Right lobe of liver (tissue), 4 donors: Measurements from ENCODE around the gene ALPI.

Source experiments
- POLR2A ChIP-seq: fragments of 450-650 bp; IDR thresholded peaks from one replicate; pipeline ENCODE4 v1.6.1; 2017; ENCODE audit warnings: antibody characterized with exemption, mild to moderate bottlenecking
- TF ChIP-seq, protein P1 (sequence below), 4 donors: fragments of 200-600 bp in 3 of 4; fragments of 450-650 bp in 1 of 4; IDR thresholded peaks; one replicate each; pipeline versions ENCODE4 v1.5.1 to v1.8.0; 2016 to 2022; ENCODE audit warnings: antibody characterized with exemption in 4 of 4, mild to moderate bottlenecking in 2 of 4
- donor health status: DM: no; HTN: no; CAD: no.
- donor health status: DM: no; HTN: no; CAD: no.
- donor health status: DM: no; HTN: yes; CAD: no.

DNA sequence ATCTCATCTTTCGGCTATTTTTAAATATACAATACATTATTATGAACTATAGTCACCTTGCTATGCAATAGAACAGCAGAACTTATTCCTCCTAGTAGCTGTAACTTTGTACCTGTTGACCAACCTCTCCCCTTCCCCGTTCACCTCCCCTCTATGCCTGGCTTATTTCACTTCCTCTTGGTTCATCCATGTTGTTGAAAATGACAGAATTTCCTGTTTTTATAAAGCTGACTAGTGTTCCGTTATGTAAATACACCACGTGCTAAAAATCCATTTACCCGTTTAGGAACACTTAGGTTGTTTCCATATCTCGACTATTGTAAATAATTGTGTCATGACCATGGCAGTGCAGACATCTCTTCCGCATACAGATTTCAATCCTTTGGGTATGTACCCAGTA is 10.3 kb downstream of the ALPI start:
- no peak for TF ChIP-seq POLR2A
- TF ChIP-seq, protein P1, sequence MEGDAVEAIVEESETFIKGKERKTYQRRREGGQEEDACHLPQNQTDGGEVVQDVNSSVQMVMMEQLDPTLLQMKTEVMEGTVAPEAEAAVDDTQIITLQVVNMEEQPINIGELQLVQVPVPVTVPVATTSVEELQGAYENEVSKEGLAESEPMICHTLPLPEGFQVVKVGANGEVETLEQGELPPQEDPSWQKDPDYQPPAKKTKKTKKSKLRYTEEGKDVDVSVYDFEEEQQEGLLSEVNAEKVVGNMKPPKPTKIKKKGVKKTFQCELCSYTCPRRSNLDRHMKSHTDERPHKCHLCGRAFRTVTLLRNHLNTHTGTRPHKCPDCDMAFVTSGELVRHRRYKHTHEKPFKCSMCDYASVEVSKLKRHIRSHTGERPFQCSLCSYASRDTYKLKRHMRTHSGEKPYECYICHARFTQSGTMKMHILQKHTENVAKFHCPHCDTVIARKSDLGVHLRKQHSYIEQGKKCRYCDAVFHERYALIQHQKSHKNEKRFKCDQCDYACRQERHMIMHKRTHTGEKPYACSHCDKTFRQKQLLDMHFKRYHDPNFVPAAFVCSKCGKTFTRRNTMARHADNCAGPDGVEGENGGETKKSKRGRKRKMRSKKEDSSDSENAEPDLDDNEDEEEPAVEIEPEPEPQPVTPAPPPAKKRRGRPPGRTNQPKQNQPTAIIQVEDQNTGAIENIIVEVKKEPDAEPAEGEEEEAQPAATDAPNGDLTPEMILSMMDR (IDR thresholded peaks at IDR 0.05), result no peak
